Gastroesophageal sphincter (tissue), 4 donors: ENCODE measurements around the gene REM2. TPM values are rescaled to one million over a fixed set of nuclear protein-coding genes. Genes with fewer than 3 reads are reported as not detected.

ENCODE experiments used
- ATAC-seq: fragments of 150-250 bp; one replicate; pipeline ENCODE4 v1.9.1; 2016; ENCODE audit warnings: mild to moderate bottlenecking, moderate library complexity
- H3K27ac ChIP-seq, 4 donors: fragments of 200-600 bp; sonication (generic) in 3 of 4; 1 replicate in 3 of 4; 2 replicates in 1 of 4; pipeline ENCODE4 v1.5.1; 2016 to 2019
- H3K27me3 ChIP-seq: fragments of 200-600 bp; sonication (generic); one replicate; pipeline ENCODE4 v1.5.1; 2019
- H3K36me3 ChIP-seq, 2 donors: fragments of 200-600 bp; sonication (generic); one replicate each; pipeline ENCODE4 v1.5.1; 2019; ENCODE audit warnings: control low read depth in 1 of 2
- H3K4me1 ChIP-seq, 3 donors: fragments of 200-600 bp; sonication (generic); 1 replicate in 2 of 3; 2 replicates in 1 of 3; pipeline ENCODE4 v1.5.1; 2016 to 2019; ENCODE audit warnings: control low read depth in 2 of 3
- H3K4me3 ChIP-seq, 2 donors: fragments of 200-600 bp; sonication (generic); one replicate each; pipeline ENCODE4 v1.5.1; 2019; ENCODE audit warnings: mild to moderate bottlenecking in 1 of 2, moderate library complexity in 1 of 2
- H3K9me3 ChIP-seq, 3 donors: fragments of 200-600 bp; sonication (generic); one replicate each; pipeline ENCODE4 v1.5.1; 2017 to 2019; ENCODE audit warnings: control low read depth in 2 of 3
- EP300 ChIP-seq: sonication (generic); formaldehyde crosslinking; IDR thresholded peaks from one replicate; pipeline ENCODE4 v1.6.1; 2017; ENCODE audit warnings: antibody characterized with exemption, mild to moderate bottlenecking
- POLR2A ChIP-seq, 2 donors: fragments of 450-650 bp; IDR thresholded peaks; one replicate each; pipeline ENCODE4 v1.6.1; 2017; ENCODE audit warnings: antibody characterized with exemption in 2 of 2, mild to moderate bottlenecking in 2 of 2, moderate library complexity in 1 of 2
- POLR2AphosphoS5 ChIP-seq: sonication (generic); formaldehyde crosslinking; IDR thresholded peaks from one replicate; pipeline ENCODE4 v1.6.1; 2017; ENCODE audit warnings: antibody characterized with exemption
- WGBS, 2 donors: methylation state at CpG; one replicate each; pipeline ENCODE4 v1.1.5; 2018; ENCODE audit warnings: low coverage in 1 of 2; 5-methylcytosine and 5-hydroxymethylcytosine counted together
- total RNA-seq, 4 donors: library from RNA; depleted of rRNA; stranded (reverse); fragments of >200 nt; gene quantifications; one replicate each; pipeline ENCODE4 v1.1.0, GENCODE V29; 2016
- TF ChIP-seq, protein P1 (sequence below), 4 experiments: fragments of 200-600 bp in 2 of 4; fragments of 450-650 bp in 2 of 4; sonication (generic) in 1 of 4; IDR thresholded peaks; one replicate each; pipeline ENCODE4 v1.5.1; 2017 to 2019; ENCODE audit warnings: antibody characterized with exemption in 4 of 4, mild to moderate bottlenecking in 2 of 4, moderate library complexity in 2 of 4

Gene REM2
- total RNA-seq, 4 donors from 2014 or later, result 0.20 to 0.93 (median 0.47) TPM

DNA sequence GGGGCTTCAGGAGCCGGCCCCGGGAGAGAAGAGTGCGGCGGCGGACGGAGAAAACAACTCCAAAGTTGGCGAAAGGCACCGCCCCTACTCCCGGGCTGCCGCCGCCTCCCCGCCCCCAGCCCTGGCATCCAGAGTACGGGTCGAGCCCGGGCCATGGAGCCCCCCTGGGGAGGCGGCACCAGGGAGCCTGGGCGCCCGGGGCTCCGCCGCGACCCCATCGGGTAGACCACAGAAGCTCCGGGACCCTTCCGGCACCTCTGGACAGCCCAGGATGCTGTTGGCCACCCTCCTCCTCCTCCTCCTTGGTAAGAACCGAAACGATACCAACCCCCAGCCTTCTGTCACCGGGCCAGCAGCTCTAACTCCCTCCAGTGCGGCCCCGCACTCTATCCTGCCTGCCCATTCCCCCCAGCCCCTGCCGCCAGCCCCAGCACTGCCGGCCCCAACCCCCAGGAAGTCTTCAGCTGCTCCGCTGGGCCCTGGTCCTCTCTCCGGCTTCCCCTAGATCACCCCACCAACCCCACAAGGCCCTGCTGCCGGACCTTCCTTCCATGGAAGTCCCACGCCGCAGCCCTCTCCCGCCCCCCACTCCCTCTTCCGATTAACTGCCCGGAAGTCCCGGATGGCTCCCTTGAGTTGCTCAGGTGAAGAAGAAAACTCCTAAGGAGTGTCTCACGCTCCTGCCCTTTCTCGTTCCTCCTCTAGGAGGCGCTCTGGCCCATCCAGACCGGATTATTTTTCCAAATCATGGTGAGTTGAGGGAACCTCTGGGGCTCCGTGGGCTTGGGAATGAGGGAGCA is 10.8 kb upstream of the REM2 start:
- TF ChIP-seq, protein P1, sequence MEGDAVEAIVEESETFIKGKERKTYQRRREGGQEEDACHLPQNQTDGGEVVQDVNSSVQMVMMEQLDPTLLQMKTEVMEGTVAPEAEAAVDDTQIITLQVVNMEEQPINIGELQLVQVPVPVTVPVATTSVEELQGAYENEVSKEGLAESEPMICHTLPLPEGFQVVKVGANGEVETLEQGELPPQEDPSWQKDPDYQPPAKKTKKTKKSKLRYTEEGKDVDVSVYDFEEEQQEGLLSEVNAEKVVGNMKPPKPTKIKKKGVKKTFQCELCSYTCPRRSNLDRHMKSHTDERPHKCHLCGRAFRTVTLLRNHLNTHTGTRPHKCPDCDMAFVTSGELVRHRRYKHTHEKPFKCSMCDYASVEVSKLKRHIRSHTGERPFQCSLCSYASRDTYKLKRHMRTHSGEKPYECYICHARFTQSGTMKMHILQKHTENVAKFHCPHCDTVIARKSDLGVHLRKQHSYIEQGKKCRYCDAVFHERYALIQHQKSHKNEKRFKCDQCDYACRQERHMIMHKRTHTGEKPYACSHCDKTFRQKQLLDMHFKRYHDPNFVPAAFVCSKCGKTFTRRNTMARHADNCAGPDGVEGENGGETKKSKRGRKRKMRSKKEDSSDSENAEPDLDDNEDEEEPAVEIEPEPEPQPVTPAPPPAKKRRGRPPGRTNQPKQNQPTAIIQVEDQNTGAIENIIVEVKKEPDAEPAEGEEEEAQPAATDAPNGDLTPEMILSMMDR (IDR thresholded peaks at IDR 0.05), result peak in 3 of 4 experiments; percentile 93 to 96 (median 93)
- no peak for TF ChIP-seq EP300
- peak; percentile 37 for TF ChIP-seq POLR2AphosphoS5
- peak; percentile 13 to 18 for TF ChIP-seq POLR2A (IDR thresholded peaks at IDR 0.05)
- no peaks in the 10 kb centered on the region for H3K27me3 ChIP-seq
- peak overlapping the region; percentile 71 to 98 for H3K4me3 ChIP-seq
- peak; percentile 60 for ATAC-seq
- H3K9me3 ChIP-seq, result no peaks in the 10 kb centered on the region
- H3K27ac ChIP-seq, result peak overlapping the region; percentile 94 to 100 (median 98)
- H3K4me1 ChIP-seq, result peaks cover 4 to 59% (median 17%) of the 10 kb centered on the region in 3 donors
- WGBS, 2 donors, result 0% methylated on average over 2 to 4 of the region's 45 CpGs
- peaks cover 0 to 43% of the 10 kb centered on the region in 2 donors for H3K36me3 ChIP-seq

DNA sequence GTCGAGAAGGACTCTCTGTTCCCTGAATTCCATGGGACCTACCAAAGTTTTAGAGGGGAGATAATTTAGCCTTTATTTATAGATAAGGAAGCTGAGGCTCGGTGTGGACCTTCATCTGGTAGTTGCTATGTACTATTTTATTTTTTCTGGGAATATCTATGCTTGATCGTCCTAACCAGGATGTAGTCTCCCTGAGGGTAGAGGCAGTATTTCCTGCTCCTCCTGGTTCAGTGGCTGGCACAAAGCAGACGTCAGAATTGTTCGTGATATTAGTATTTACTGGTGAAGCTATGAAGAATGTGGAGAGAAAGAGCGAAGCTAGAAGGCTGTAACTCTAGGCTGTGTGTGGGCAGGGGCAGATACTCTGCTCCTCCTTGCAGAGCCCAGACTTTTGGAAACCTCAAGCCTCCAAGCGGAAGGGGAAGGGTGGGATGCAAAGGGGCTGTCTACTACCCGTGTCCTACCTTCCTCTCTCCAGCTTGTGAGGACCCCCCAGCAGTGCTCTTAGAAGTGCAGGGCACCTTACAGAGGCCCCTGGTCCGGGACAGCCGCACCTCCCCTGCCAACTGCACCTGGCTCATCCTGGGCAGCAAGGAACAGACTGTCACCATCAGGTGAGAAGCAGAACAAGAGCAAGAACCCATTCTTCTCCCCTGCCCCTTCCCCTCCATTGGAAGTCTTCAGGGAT is 10.0 kb upstream of the REM2 start:
- peaks cover 4 to 59% (median 17%) of the 10 kb centered on the region in 3 donors for H3K4me1 ChIP-seq
- no peak for TF ChIP-seq POLR2AphosphoS5
- TF ChIP-seq, protein P1 (IDR thresholded peaks at IDR 0.05), result no peak
- no peak for TF ChIP-seq POLR2A (IDR thresholded peaks at IDR 0.05)
- no peak for TF ChIP-seq EP300
- H3K27ac ChIP-seq, result peak overlapping the region; percentile 94 to 100 (median 98)
- H3K27me3 ChIP-seq, result no peaks in the 10 kb centered on the region
- no peaks in the 10 kb centered on the region for H3K9me3 ChIP-seq
- H3K36me3 ChIP-seq, result peaks cover 0 to 50% of the 10 kb centered on the region in 2 donors
- WGBS, 2 donors, result 17 to 40% methylated on average over 5 to 9 of the region's 10 CpGs
- H3K4me3 ChIP-seq, result peak overlapping the region; percentile 71 to 98
- no peak for ATAC-seq

DNA sequence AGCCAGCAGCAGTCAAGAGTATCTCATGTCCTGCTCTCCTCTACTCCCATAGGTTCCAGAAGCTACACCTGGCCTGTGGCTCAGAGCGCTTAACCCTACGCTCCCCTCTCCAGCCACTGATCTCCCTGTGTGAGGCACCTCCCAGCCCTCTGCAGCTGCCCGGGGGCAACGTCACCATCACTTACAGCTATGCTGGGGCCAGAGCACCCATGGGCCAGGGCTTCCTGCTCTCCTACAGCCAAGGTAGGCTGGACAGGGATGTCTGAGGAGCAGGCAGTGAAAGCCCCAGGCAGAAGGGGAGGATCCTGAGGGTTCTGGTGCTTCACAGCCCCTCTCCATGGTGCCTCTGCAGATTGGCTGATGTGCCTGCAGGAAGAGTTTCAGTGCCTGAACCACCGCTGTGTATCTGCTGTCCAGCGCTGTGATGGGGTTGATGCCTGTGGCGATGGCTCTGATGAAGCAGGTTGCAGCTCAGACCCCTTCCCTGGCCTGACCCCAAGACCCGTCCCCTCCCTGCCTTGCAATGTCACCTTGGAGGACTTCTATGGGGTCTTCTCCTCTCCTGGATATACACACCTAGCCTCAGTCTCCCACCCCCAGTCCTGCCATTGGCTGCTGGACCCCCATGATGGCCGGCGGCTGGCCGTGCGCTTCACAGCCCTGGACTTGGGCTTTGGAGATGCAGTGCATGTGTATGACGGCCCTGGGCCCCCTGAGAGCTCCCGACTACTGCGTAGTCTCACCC is 7.8 kb upstream of the REM2 start:
- H3K4me3 ChIP-seq, result no peak overlapping the region
- peaks cover 3 to 50% (median 13%) of the 10 kb centered on the region in 3 donors for H3K4me1 ChIP-seq
- H3K9me3 ChIP-seq, result no peaks in the 10 kb centered on the region
- no peak overlapping the region for H3K27ac ChIP-seq
- H3K27me3 ChIP-seq, result no peaks in the 10 kb centered on the region
- 88% methylated on average over 3 of the region's 15 CpGs; no CpG with 5 or more reads in 1 of the 2 donors for WGBS, 2 donors
- TF ChIP-seq EP300, result no peak
- peaks cover 0 to 70% of the 10 kb centered on the region in 2 donors for H3K36me3 ChIP-seq
- no peak for ATAC-seq

DNA sequence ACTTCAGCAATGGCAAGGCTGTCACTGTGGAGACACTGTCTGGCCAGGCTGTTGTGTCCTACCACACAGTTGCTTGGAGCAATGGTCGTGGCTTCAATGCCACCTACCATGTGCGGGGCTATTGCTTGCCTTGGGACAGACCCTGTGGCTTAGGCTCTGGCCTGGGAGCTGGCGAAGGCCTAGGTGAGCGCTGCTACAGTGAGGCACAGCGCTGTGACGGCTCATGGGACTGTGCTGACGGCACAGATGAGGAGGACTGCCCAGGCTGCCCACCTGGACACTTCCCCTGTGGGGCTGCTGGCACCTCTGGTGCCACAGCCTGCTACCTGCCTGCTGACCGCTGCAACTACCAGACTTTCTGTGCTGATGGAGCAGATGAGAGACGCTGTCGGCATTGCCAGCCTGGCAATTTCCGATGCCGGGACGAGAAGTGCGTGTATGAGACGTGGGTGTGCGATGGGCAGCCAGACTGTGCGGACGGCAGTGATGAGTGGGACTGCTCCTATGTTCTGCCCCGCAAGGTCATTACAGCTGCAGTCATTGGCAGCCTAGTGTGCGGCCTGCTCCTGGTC is 7.2 kb upstream of the REM2 start:
- Histone ChIP-seq H3K27me3 (no peaks in the 10 kb centered on the region), H3K4me3 (no peak overlapping the region), H3K27ac (no peak overlapping the region), H3K9me3 (no peaks in the 10 kb centered on the region), H3K36me3 (peaks cover 0 to 70% of the 10 kb centered on the region in 2 donors), H3K4me1 (peaks cover 0 to 43% (median 10%) of the 10 kb centered on the region in 3 donors)
- TF ChIP-seq POLR2AphosphoS5, result no peak
- TF ChIP-seq, protein P1 (IDR thresholded peaks at IDR 0.05), result no peak
- no peak for TF ChIP-seq POLR2A (IDR thresholded peaks at IDR 0.05)
- no peak for TF ChIP-seq EP300
- WGBS, 2 donors, result 60% methylated on average over 1 of the region's 20 CpGs; no CpG with 5 or more reads in 1 of the 2 donors
- ATAC-seq, result no peak
